NCI-H146 (cell line): Measurements from ENCODE around the gene GCGR.

Experiments
- DNase-seq: peaks from one replicate; lab custom pipeline; 2025; lab: John Stamatoyannopoulos, UW

The GCGR gene

DNA sequence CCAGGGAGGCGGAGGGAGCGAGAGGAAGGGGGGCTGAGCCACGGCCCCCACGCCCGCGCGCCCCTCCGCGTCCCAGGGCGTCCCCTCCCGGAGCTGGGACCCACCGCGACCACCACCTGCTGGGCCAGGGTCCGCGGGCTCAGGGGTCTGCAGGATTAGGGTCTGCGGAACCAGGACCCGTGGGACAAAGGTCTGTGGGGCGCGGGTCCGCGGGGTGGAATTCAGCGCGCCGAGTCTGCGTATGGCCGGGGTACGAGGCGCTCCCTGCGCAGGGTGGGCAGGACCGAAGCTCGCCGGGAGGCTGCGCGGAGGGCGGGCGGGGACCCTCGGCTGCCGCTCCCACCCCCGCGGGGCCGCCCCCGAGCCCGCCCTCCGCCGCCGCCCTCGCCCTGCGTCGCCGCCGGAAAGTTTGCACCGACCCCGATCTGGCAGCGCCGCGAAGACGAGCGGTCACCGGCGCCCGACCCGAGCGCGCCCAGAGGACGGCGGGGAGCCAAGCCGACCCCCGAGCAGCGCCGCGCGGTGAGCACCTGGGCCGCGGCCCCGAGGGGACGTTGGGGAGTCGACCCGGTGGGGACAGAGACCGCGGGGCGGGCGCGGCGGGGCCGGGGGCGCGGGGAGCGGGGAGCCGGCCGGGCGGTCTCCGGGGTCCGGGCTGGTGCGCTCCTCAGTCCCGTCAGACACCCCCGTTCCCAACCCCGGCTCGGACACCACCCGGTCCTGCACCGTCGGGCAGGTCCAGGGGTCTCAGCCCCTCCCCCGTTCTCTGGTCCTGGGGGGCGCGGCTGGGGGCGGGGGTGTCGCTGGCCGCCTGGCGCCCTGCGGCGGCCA, at the start of gene GCGR:
TSS of gene GCGR (plus strand) at position 423 of the 831 bp plus-strand sequence. CDS start 4,869 bp downstream, outside the sequence.
- no peak for DNase-seq

GRCh38 chr17:81792675-81793615, 11.0 kb upstream of the GCGR start:
- no peak for DNase-seq

GRCh38 chr17:81794074-81794476, 9.9 kb upstream of the GCGR start:
- DNase-seq: no peak

DNA sequence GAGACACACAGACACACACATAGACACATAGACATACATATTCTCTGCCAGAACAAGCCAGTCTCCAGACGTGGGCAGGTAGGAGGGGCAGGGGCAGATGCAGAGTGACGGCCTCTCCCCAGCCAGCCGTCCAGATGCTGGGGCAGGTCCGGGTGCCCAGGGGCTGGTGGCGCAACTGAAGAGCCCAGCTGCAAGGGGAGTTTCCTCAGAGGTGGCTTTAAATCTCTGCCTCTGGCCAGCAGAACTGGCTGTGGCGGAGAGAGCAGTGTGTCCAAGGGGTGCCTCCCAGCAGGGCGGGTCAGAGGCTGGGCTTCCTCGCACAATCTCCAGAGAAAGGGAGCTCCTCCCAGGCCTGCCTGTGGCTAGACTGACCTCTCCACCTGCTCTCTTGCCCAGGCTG, 9.4 kb upstream of the GCGR start:
- peak; percentile 64 for DNase-seq

- DNase-seq: no peak
Observed at GRCh38 chr17:81801327-81801726, 2.6 kb upstream of the GCGR start.

- no peak for DNase-seq
Observed at GRCh38 chr17:81802048-81802758, 1.7 kb upstream of the GCGR start.

DNA sequence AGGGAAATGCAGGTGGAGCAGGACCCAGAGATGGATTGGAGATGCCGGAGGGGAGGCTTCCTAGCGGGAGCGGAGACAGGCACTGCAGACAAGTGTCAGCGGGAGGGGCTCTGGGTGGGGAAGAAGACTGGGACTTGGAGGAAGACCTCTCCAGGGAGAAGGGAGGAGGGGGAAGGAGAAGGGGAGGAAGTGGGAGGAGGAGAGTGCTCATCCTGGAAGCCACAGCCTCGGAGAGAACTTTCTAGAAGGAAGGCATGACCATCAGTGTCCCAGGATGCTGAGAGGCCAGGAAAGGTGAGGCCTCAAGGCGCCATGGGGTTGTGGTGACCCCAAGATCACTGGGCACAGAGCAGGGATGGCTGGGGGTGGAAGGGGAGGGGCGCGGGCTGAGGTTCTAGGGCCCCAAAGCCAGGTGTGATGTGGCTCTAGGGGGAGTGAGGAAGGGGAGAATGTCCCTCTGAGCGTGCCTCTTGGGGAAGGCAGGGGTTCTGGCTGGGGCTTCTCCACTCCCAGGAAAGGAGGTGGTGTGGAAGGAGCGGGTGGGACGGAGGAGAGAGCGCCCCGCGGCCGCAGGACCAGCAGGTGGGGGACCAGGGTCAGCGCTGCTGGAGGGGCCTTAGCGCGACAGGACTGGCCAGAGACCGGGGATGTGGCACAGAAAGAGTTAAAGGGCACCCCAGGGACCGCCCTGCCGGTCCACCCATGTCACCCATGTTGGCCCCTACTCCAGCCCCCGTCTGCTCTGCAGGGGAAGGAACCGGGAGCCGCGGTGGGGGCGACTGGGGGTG, 900 bp upstream of the GCGR start:
- no peak for DNase-seq

GRCh38 chr17:81804559-81805399, 829 bp downstream of the GCGR start:
- no peak for DNase-seq

DNA sequence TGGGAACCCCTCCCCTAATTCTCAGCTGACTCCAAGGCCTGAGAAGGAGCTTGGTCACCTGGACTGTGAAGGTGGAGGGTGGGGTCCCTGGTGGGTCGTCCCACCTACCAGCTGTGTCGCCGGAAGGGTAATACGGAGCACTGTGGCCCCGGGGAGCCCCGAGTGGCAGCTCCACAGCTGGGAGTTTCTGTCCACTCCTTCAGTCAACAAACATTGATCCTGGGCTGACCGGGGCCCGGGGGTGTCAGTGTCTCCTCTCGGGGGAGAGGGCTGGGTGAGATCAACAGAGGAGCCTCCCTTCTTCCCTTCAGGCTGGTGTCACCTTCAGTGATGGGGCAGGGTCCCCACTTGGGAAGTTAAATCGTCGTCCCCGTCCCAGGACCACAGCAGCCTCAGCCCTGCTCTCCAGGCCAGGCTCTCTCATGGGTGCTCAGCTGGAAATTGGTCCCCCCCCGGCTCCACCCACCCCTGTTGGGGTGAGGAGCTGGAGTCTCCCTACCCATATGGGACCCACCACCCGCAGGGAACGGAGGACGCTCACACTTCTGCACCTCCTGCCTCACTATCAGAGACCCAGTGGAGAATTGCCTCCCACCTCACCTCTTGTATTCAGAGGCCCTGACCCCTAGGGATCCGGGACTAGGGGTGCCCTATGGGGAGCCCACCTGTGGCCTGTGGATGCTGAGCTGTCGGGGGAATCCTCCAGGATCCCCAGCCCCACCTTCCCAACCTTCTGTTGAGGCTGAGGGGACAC, 1.9 kb downstream of the GCGR start:
- DNase-seq: no peak

DNA sequence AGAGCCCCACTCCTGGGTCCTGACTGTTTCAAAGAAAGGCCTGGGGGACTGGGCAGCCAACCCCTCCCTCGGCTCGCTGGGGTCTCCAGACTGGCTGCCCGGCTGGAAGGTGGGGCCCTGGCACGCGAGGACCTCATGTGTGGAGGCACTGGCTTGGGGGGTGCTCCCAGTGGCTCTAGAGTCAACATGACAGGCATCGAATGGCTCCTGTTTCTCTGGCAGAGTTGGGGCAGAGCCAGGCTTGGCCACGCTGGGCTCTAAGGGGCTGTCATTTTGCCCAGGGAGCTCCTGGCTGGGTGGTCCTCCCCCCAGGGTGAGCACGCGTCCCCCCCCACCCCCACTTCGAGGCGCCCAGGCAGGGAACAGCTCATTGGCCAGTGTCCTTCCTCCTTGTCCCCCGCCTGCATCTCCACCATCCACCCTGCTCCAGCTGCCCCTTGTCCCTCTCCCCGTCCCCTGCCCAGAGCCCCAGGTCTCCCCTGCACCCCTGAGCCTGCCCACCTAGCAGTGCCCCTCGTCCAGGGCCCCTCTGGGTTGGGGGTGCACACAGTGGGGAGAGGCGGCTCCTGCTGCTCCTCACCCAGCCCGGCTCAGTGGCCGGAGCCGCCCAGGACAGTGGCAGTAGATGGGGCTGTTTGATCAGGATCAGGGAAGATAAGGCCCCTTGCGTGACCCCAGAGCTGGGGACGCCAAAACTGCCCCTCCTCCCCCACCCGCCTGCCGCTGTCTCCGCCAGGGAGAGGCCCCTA, 2.7 kb downstream of the GCGR start:
- DNase-seq: no peak

- DNase-seq: no peak
Observed at GRCh38 chr17:81807210-81807719, 3.3 kb downstream of the GCGR start.

DNA sequence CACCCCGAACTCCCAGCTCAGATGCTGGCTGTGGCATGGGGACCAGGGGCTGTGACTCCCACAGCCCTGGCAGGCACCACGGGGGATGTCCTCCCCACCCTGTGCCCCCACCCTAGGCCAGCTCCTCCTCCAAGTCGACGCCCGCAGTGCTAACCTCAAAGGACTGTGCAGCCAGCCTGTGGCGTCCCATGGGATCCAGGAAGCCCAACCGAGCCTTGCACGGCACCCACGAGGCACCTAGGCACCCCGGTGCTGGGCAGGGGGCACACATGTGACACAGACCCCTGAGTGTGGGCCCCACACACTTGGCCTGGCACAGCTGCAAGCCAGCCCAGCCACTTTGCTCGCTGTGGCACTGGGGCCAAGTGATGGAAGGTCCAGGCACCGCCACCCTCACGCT, 3.9 kb downstream of the GCGR start:
- DNase-seq: no peak

DNA sequence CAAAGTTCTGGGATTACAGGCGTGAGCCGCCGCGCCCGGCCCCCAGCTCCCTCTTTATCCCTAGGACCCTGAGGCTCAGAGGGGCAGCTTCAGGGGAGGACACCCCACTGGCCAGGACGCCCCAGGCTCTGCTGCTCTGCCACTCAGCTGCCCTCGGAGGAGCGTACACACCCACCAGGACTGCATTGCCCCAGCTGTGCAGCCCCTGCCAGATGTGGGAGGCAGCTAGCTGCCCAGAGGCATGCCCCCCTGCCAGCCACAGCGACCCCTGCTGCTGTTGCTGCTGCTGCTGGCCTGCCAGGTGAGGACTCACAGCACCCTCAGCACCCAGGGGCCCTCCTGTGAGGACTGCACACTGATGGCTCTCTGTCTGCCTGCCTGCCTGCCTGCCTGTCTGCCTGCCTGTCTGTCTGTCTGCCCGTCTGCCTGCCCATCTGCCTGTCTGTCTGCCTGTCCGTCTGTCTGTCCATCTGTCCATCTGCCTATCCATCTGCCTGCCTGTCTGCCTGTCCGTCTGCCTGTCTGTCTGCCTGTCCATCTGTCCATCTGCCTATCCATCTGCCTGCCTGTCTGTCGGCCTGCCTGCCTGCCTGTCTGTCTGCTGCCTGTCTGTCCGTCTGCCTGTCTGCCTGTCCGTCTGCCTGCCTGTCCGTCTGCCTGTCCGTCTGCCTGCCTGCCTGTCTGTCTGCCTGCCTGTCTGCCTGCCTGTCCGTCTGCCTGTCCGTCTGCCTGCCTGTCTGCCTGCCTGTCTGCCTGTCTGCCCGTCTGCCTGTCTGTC, 5.0 kb downstream of the GCGR start:
- peak; percentile 30 for DNase-seq

DNA sequence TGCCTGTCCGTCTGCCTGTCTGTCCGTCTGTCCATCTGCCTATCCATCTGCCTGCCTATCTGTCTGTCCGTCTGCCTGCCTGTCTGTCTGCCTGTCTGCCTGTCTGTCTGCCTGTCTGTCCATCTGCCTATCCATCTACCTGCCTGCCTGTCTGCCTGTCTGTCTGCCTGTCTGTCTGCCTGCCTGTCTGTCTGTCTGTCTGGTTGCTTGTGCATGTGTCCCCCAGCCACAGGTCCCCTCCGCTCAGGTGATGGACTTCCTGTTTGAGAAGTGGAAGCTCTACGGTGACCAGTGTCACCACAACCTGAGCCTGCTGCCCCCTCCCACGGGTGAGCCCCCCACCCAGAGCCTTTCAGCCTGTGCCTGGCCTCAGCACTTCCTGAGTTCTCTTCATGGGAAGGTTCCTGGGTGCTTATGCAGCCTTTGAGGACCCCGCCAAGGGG, 5.6 kb downstream of the GCGR start:
- DNase-seq: no peak

DNA sequence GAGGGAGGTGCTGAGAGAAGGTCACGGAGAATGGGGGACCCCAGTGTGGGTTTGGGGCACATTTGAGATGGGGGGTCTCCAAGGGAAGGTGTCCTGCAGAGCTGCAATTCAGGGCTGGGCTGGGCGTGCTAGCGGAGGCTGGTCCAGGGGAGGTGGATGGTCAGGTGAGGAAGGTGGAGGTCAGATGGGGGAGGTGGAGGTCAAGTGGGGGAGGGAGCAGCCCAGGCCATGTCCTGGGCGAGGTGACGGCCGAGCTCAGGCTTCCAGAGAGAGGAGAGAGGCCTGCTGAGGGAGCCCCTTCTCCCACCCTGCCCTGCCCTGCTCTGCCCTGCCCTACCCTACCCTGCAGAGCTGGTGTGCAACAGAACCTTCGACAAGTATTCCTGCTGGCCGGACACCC, 6.5 kb downstream of the GCGR start:
- no peak for DNase-seq

- peak; percentile 25 for DNase-seq
Observed at GRCh38 chr17:81810892-81811704, 7.1 kb downstream of the GCGR start.
